MM.1S (cell line): ENCODE data around the gene PAPOLG.

Experiments used
- DNase-seq: peaks from one replicate; pipeline ENCODE4 v3.0.0-alpha.2; 2015
- H2AFZ ChIP-seq: fragments of 300-600 bp; sonication (generic); 2 replicates; pipeline ENCODE4 v1.6.0; 2016; ENCODE audit warnings: antibody characterized with exemption, low read length
- H3F3A ChIP-seq: fragments of 300-600 bp; sonication (generic); 2 replicates; pipeline ENCODE4 v1.6.1; 2016; ENCODE audit warnings: mild to moderate bottlenecking, antibody characterized with exemption, low read length, moderate library complexity, mixed read lengths; ENCODE audit not compliant: insufficient read depth
- H3K27ac ChIP-seq: fragments of 300-600 bp; sonication (generic); 2 replicates; pipeline ENCODE4 v1.5.1; 2016; ENCODE audit warnings: mild to moderate bottlenecking, low read length
- H3K27me3 ChIP-seq: fragments of 300-600 bp; sonication (generic); replicated peaks from 2 replicates; pipeline ENCODE4 v1.6.0; 2016; ENCODE audit warnings: low read length; ENCODE audit not compliant: insufficient read depth
- H3K36me3 ChIP-seq: fragments of 300-600 bp; sonication (generic); replicated peaks from 2 replicates; pipeline ENCODE4 v1.6.1; 2016; ENCODE audit warnings: mild to moderate bottlenecking, low read length, mixed read lengths; ENCODE audit not compliant: insufficient read depth
- H3K4me1 ChIP-seq: fragments of 300-600 bp; sonication (generic); 2 replicates; pipeline ENCODE4 v1.6.1; 2016; ENCODE audit warnings: low read length, mixed read lengths
- H3K4me2 ChIP-seq: fragments of 300-600 bp; sonication (generic); 2 replicates; pipeline ENCODE4 v1.6.0; 2016; ENCODE audit warnings: low read depth, low read length
- H3K4me3 ChIP-seq: fragments of 300-600 bp; sonication (generic); 2 replicates; pipeline ENCODE4 v1.5.1; 2016; ENCODE audit warnings: low read length, mixed read lengths
- H3K79me2 ChIP-seq: fragments of 300-600 bp; sonication (generic); 2 replicates; pipeline ENCODE4 v1.6.1; 2016; ENCODE audit warnings: mixed run types, low read length, mixed read lengths
- H3K9ac ChIP-seq: fragments of 300-600 bp; sonication (generic); 2 replicates; pipeline ENCODE4 v1.6.1; 2016; ENCODE audit warnings: low read length, mixed read lengths
- H3K9me2 ChIP-seq: fragments of 300-600 bp; sonication (generic); replicated peaks from 2 replicates; pipeline ENCODE4 v1.6.1; 2016; ENCODE audit warnings: mild to moderate bottlenecking, low read length, mixed read lengths; ENCODE audit not compliant: insufficient read depth
- H3K9me3 ChIP-seq: fragments of 300-600 bp; sonication (generic); replicated peaks from 2 replicates; pipeline ENCODE4 v1.6.1; 2016; ENCODE audit warnings: mild to moderate bottlenecking, low read length, mixed read lengths; ENCODE audit not compliant: insufficient read depth
- H4K20me1 ChIP-seq: fragments of 300-600 bp; sonication (generic); 2 replicates; pipeline ENCODE4 v1.6.1; 2016; ENCODE audit warnings: mild to moderate bottlenecking, low read length, moderate library complexity, mixed read lengths; ENCODE audit not compliant: insufficient read depth
- CTCF ChIP-seq: fragments of 300-600 bp; sonication (generic); IDR thresholded peaks from 2 replicates; pipeline ENCODE4 v1.5.1; 2016; ENCODE audit warnings: antibody characterized with exemption, low read length, mixed read lengths
- EZH2 ChIP-seq: fragments of 300-600 bp; sonication (generic); optimal IDR thresholded peaks from 2 replicates; pipeline ENCODE3; 2017; ENCODE audit warnings: low read depth, mild to moderate bottlenecking, antibody characterized with exemption, low read length, mixed read lengths
- EZH2phosphoT487 ChIP-seq: fragments of 300-600 bp; sonication (generic); IDR thresholded peaks from 2 replicates; pipeline ENCODE4 v1.6.1; 2018; ENCODE audit warnings: antibody characterized with exemption, low read length

The PAPOLG gene

GRCh38 chr2:60819155-60819862, 63.2 kb downstream of the PAPOLG start:
- Histone ChIP-seq H3K27me3 (peaks cover 14% of the 10 kb centered on the region; the same call in 1 of the 2 replicates), H3K4me3 (no peak overlapping the region), H2AFZ (no peak overlapping the region), H3K9me3 (no peaks in the 10 kb centered on the region), H4K20me1 (no peaks in the 10 kb centered on the region), H3K79me2 (no peaks in the 10 kb centered on the region), H3K9ac (no peak overlapping the region), H3K36me3 (no peaks in the 10 kb centered on the region), H3F3A (no peaks in the 10 kb centered on the region), H3K4me1 (peaks cover 7% of the 10 kb centered on the region; the same call in 1 of the 2 replicates), H3K27ac (no peak overlapping the region), H3K9me2 (no peaks in the 10 kb centered on the region), H3K4me2 (no peak overlapping the region)
- no peak for DNase-seq
- TF ChIP-seq EZH2phosphoT487 = no peak
- no peak for TF ChIP-seq EZH2

- Histone ChIP-seq H3K9me2 (no peaks in the 10 kb centered on the region), H3K27ac (no peak overlapping the region), H3K9me3 (no peaks in the 10 kb centered on the region), H3K9ac (no peak overlapping the region), H3K27me3 (peaks cover 11% of the 10 kb centered on the region; the same call in 1 of the 2 replicates), H3K4me1 (peaks cover 7% of the 10 kb centered on the region; the same call in 1 of the 2 replicates), H3K4me2 (no peak overlapping the region), H4K20me1 (no peaks in the 10 kb centered on the region), H3F3A (no peaks in the 10 kb centered on the region), H3K4me3 (no peak overlapping the region), H2AFZ (no peak overlapping the region), H3K36me3 (no peaks in the 10 kb centered on the region), H3K79me2 (no peaks in the 10 kb centered on the region)
- TF ChIP-seq EZH2phosphoT487 = no peak
- no peak for TF ChIP-seq CTCF
- no peak for TF ChIP-seq EZH2
- DNase-seq = no peak
These were observed 63.9 kb downstream of the PAPOLG start for GRCh38 chr2:60819936-60820335.

GRCh38 chr2:60820416-60821132, 64.5 kb downstream of the PAPOLG start:
- H2AFZ ChIP-seq = no peak overlapping the region
- H3K9ac ChIP-seq = no peak overlapping the region
- peaks cover 12% of the 10 kb centered on the region; the same call in 1 of the 2 replicates for H3K27me3 ChIP-seq
- H3K27ac ChIP-seq = no peak overlapping the region
- no peak for DNase-seq
- H3F3A ChIP-seq = no peaks in the 10 kb centered on the region
- TF ChIP-seq EZH2 (no peak), CTCF (no peak), EZH2phosphoT487 (no peak)
- no peaks in the 10 kb centered on the region for H3K9me3 ChIP-seq
- H3K4me2 ChIP-seq = no peak overlapping the region
- no peaks in the 10 kb centered on the region for H3K36me3 ChIP-seq
- no peaks in the 10 kb centered on the region for H3K9me2 ChIP-seq
- no peaks in the 10 kb centered on the region for H4K20me1 ChIP-seq
- H3K4me1 ChIP-seq = peaks cover 7% of the 10 kb centered on the region; the same call in 1 of the 2 replicates
- H3K4me3 ChIP-seq = no peak overlapping the region
- no peaks in the 10 kb centered on the region for H3K79me2 ChIP-seq
